HCT116 (cell line): ENCODE results near the gene SERINC1. TPM values are rescaled to one million over a fixed set of nuclear protein-coding genes. Genes with fewer than 3 reads are reported as not detected.

Source experiments
- ATAC-seq: fragments of 200-7000 bp; cut with Tn5 transposase; 2 replicates; pipeline ENCODE4 v1.9.1; 2020; ENCODE audit warnings: mild to moderate bottlenecking, moderate library complexity
- BruUV-seq: library from RNA; stranded (reverse); fragments of 400-500 nt; replicated peaks from 2 replicates; lab custom pipeline; 2021; lab: Mats Ljungman, UMichigan
- CTCF ChIA-PET: fragments of 300-600 bp; sonication (Branson Sonifier 250); formaldehyde crosslinking; loops from one replicate; lab custom pipeline; 2021; ENCODE audit warnings: antibody characterized with exemption; lab: Charles Lee
- POLR2A ChIA-PET: fragments of 300-600, 350-600 bp; sonication (Branson Sonifier 250); formaldehyde crosslinking; loops from one replicate; lab custom pipeline; 2021; ENCODE audit warnings: antibody characterized with exemption; lab: Charles Lee
- RAD21 ChIA-PET, 2 experiments: fragments of 300-600 bp; sonication (Branson Sonifier 250); formaldehyde crosslinking; loops; one replicate each; lab custom pipeline; 2023; ENCODE audit warnings: low total read pairs in 2 of 2; ENCODE audit not compliant: uncharacterized antibody in 2 of 2, unreplicated experiment in 2 of 2, low non-redundant PET in 1 of 2; lab: Charles Lee
- DNase-seq: peaks from one replicate; pipeline ENCODE4 v3.0.0-alpha.2; 2010; ENCODE audit warnings: low read depth, low spot score
- H2AFZ ChIP-seq: fragments of 200-600 bp; shearing (Covaris generic), sonication (generic); 2 replicates; pipeline ENCODE4 v1.6.1; 2017; ENCODE audit warnings: low read depth, mixed run types, mixed read lengths, antibody characterized with exemption, low read length; ENCODE audit not compliant: poor library complexity, severe bottlenecking
- H3K27ac ChIP-seq: 2 replicates; pipeline ENCODE4 v1.5.1; 2012; ENCODE audit warnings: low read depth, low read length
- H3K27me3 ChIP-seq: fragments of 200-600 bp; sonication (generic); 2 replicates; pipeline ENCODE4 v1.6.1; 2016; ENCODE audit warnings: mixed run types, low read length, mixed read lengths; ENCODE audit not compliant: insufficient read depth
- H3K36me3 ChIP-seq, 2 experiments: fragments of 200-500 bp in 1 of 2; fragments of 200-600 bp in 1 of 2; sonication (Bioruptor generic) in 1 of 2; sonication (generic) in 1 of 2; 2 replicates each; pipeline versions ENCODE4 v1.5.1 to v1.6.1; 2014 to 2016; ENCODE audit warnings: low read length in 2 of 2, inconsistent platforms in 1 of 2, mixed read lengths in 1 of 2, mixed run types in 1 of 2; ENCODE audit not compliant: insufficient read depth in 2 of 2, control insufficient read depth in 1 of 2
- H3K4me1 ChIP-seq, 2 experiments: fragments of 200-600 bp in 1 of 2; sonication (generic) in 1 of 2; 2 replicates each; pipeline versions ENCODE4 v1.5.1 to v1.6.1; 2012 to 2017; ENCODE audit warnings: low read length in 2 of 2, inconsistent platforms in 1 of 2, mild to moderate bottlenecking in 1 of 2, mixed read lengths in 1 of 2, mixed run types in 1 of 2, moderate library complexity in 1 of 2; ENCODE audit not compliant: insufficient read depth in 2 of 2, control insufficient read depth in 1 of 2
- H3K4me2 ChIP-seq: fragments of 200-600 bp; sonication (generic); 2 replicates; pipeline ENCODE4 v1.6.1; 2017; ENCODE audit warnings: mixed run types, low read length, mixed read lengths
- H3K4me3 ChIP-seq, 2 experiments: fragments of 200-600 bp in 1 of 2; sonication (generic) in 1 of 2; replicated peaks in 1 of 2; 2 replicates each; pipeline ENCODE4 v1.5.1; 2011 to 2016; ENCODE audit warnings: low read length in 2 of 2, control low read depth in 1 of 2, low read depth in 1 of 2, mild to moderate bottlenecking in 1 of 2, mixed read lengths in 1 of 2, mixed run types in 1 of 2
- H3K79me2 ChIP-seq: fragments of 200-600 bp; sonication (generic); 2 replicates; pipeline ENCODE4 v1.6.1; 2017; ENCODE audit warnings: mild to moderate bottlenecking, mixed run types, low read length, moderate library complexity, mixed read lengths; ENCODE audit not compliant: insufficient read depth
- H3K9ac ChIP-seq: fragments of 200-600 bp; sonication (generic); 2 replicates; pipeline ENCODE4 v1.6.1; 2016; ENCODE audit warnings: low read length, mixed read lengths
- H3K9me2 ChIP-seq: fragments of 200-600 bp; sonication (generic), shearing (Covaris generic); 2 replicates; pipeline ENCODE4 v1.6.1; 2017; ENCODE audit warnings: mixed run types, mild to moderate bottlenecking, moderate library complexity; ENCODE audit not compliant: insufficient read depth
- H3K9me3 ChIP-seq, 2 experiments: fragments of 200-500 bp in 1 of 2; fragments of 200-600 bp in 1 of 2; sonication (Bioruptor generic) in 1 of 2; sonication (generic) in 1 of 2; 2 replicates each; pipeline ENCODE4 v1.6.1; 2014 to 2017; ENCODE audit warnings: low read length in 2 of 2, mixed read lengths in 2 of 2, inconsistent platforms in 1 of 2, low read depth in 1 of 2, mild to moderate bottlenecking in 1 of 2, mixed run types in 1 of 2, moderate library complexity in 1 of 2; ENCODE audit not compliant: control insufficient read depth in 1 of 2, insufficient read depth in 1 of 2
- H4K20me1 ChIP-seq: fragments of 200-600 bp; sonication (generic), shearing (Covaris generic); 2 replicates; pipeline ENCODE4 v1.6.1; 2017; ENCODE audit warnings: mixed run types, mild to moderate bottlenecking, moderate library complexity; ENCODE audit not compliant: insufficient read depth
- ATF3 ChIP-seq: IDR thresholded peaks from 2 replicates; pipeline ENCODE4 v1.6.1; 2012
- CBX3 ChIP-seq: IDR thresholded peaks from 2 replicates; pipeline ENCODE4 v1.6.1; 2012; ENCODE audit warnings: low read depth
- EGR1 ChIP-seq: IDR thresholded peaks from 2 replicates; pipeline ENCODE4 v1.6.1; 2012; ENCODE audit warnings: low read depth
- ELF1 ChIP-seq: IDR thresholded peaks from 2 replicates; pipeline ENCODE4 v1.6.1; 2012; ENCODE audit warnings: low read depth, borderline replicate concordance
- EZH2phosphoT487 ChIP-seq: fragments of 200-600 bp; IDR thresholded peaks from 2 replicates; pipeline ENCODE4 v1.6.1; 2018; ENCODE audit warnings: antibody characterized with exemption, borderline replicate concordance
- FOSL1 ChIP-seq: IDR thresholded peaks from 2 replicates; pipeline ENCODE4 v1.6.1; 2012; ENCODE audit warnings: low read depth
- JUND ChIP-seq: IDR thresholded peaks from 2 replicates; pipeline ENCODE4 v1.6.1; 2012
- POLR2A ChIP-seq: IDR thresholded peaks from 2 replicates; pipeline ENCODE4 v1.7.0; 2011; ENCODE audit warnings: borderline replicate concordance; ENCODE audit not compliant: insufficient read depth, insufficient read length; ENCODE audit errors: extremely low read depth
- POLR2AphosphoS5 ChIP-seq: IDR thresholded peaks from 2 replicates; pipeline ENCODE4 v1.6.1; 2011; ENCODE audit warnings: mild to moderate bottlenecking, low read depth, low read length, moderate library complexity
- RAD21 ChIP-seq: IDR thresholded peaks from 2 replicates; pipeline ENCODE4 v1.6.1; 2012; ENCODE audit warnings: low read depth, mild to moderate bottlenecking
- SIN3A ChIP-seq: IDR thresholded peaks from 2 replicates; pipeline ENCODE4 v1.6.1; 2012; ENCODE audit warnings: low read depth
- SP1 ChIP-seq: IDR thresholded peaks from 2 replicates; pipeline ENCODE4 v1.6.1; 2012; ENCODE audit warnings: low read depth
- SRF ChIP-seq: IDR thresholded peaks from 2 replicates; pipeline ENCODE4 v1.6.1; 2012; ENCODE audit warnings: low read depth
- TCF7L2 ChIP-seq: IDR thresholded peaks from 2 replicates; pipeline ENCODE4 v1.7.0; 2011; ENCODE audit warnings: borderline replicate concordance, inconsistent platforms; ENCODE audit not compliant: insufficient read depth, insufficient read length; ENCODE audit errors: extremely low read depth
- ZFX ChIP-seq: fragments of 450-650 bp; IDR thresholded peaks from 2 replicates; pipeline ENCODE4 v1.6.1; 2017
- intact Hi-C: fragments of 100-400 bp; cut with micrococcal nuclease; formaldehyde crosslinking; loops from 2 replicates; pipeline ENCODE4 v1.10.0; 2022
- total RNA-seq: library from RNA; stranded (reverse); gene quantifications from one replicate; pipeline ENCODE4 v1.2.1, GENCODE V29; 2021; ENCODE audit not compliant: unreplicated experiment
- TF ChIP-seq, protein P1 (sequence below), 3 experiments: fragments of 200-600 bp in 1 of 3; sonication (generic) in 1 of 3; IDR thresholded peaks in 2 of 3; conservative IDR thresholded peaks in 1 of 3; 2 replicates each; pipeline ENCODE4 v1.5.1; 2012 to 2017; ENCODE audit warnings: low read depth in 2 of 3, low read length in 2 of 3, antibody characterized with exemption in 1 of 3, borderline replicate concordance in 1 of 3, control low read depth in 1 of 3, mild to moderate bottlenecking in 1 of 3, mixed read lengths in 1 of 3, mixed run types in 1 of 3, moderate library complexity in 1 of 3; ENCODE audit not compliant: insufficient read depth in 1 of 3

Gene SERINC1
- total RNA-seq, 1 experiment from 2014 or later, result 45.2 TPM

DNA sequence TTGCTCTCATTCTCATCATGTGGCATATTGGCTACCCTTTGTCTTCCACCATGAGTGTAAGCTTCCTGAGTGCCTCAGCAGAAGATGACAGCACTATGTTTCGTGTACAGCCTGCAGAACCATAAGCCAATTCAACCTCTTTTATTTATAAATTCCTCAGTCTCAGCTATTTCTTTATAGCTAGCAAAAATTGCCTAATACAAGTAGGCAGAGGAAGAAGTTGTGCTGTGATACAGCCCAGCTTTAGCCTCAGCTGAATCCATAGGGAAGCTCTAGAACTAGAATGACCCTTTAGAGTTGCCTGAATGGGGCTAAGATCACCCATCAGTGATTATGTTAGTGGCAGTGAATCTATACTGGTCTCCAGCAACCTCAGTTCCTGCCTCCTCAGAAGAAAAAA lies 19.0 kb upstream of the SERINC1 start:
- intact Hi-C loops, result no loop called here
- Histone ChIP-seq H3K27ac (no peak overlapping the region), H3K4me2 (no peak overlapping the region), H3K79me2 (no peaks in the 10 kb centered on the region), H3K9me2 (no peaks in the 10 kb centered on the region), H2AFZ (no peak overlapping the region), H3K27me3 (no peaks in the 10 kb centered on the region), H3K9me3 (no peaks in the 10 kb centered on the region), H3K9ac (no peak overlapping the region), H3K36me3 (no peaks in the 10 kb centered on the region), H3K4me3 (no peak overlapping the region), H3K4me1 (no peaks in the 10 kb centered on the region), H4K20me1 (no peaks in the 10 kb centered on the region)
- DNase-seq (no peak), ATAC-seq (no peak)
- TF ChIP-seq JUND (no peak), FOSL1 (no peak), POLR2A (no peak), SP1 (no peak), ATF3 (no peak), RAD21 (no peak), ZFX (no peak), POLR2AphosphoS5 (no peak), SRF (no peak), ELF1 (no peak), EGR1 (no peak), SIN3A (no peak), EZH2phosphoT487 (no peak), CBX3 (no peak), TCF7L2 (no peak)
- TF ChIP-seq, protein P1, sequence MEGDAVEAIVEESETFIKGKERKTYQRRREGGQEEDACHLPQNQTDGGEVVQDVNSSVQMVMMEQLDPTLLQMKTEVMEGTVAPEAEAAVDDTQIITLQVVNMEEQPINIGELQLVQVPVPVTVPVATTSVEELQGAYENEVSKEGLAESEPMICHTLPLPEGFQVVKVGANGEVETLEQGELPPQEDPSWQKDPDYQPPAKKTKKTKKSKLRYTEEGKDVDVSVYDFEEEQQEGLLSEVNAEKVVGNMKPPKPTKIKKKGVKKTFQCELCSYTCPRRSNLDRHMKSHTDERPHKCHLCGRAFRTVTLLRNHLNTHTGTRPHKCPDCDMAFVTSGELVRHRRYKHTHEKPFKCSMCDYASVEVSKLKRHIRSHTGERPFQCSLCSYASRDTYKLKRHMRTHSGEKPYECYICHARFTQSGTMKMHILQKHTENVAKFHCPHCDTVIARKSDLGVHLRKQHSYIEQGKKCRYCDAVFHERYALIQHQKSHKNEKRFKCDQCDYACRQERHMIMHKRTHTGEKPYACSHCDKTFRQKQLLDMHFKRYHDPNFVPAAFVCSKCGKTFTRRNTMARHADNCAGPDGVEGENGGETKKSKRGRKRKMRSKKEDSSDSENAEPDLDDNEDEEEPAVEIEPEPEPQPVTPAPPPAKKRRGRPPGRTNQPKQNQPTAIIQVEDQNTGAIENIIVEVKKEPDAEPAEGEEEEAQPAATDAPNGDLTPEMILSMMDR (IDR thresholded peaks at IDR 0.05 in 2 of 3, conservative IDR thresholded peaks at IDR 0.05 in 1 of 3; ENCODE audit: borderline replicate concordance in 1 of 3, insufficient read depth in 1 of 3, low read depth in 2 of 3, low read length in 2 of 3), result no peak
- ChIA-PET RAD21 (no interaction called here), CTCF (interaction anchor here (1.3 to 5.5 kb wide), 4 partner anchors 40 to 349 kb away, joined by 6 to 103 read pairs (median 36); no protein-coding TSS in a partner anchor), POLR2A (no interaction called here)
- no TSS peak for BruUV-seq
